ENCODE data around the gene KLRC1.
"Not testable (repeated sequence)": the region's sequence is repeated elsewhere in the genome, so short reads cannot be mapped to it uniquely, and the experiment has no call there.

KLRC1 gene

DNA sequence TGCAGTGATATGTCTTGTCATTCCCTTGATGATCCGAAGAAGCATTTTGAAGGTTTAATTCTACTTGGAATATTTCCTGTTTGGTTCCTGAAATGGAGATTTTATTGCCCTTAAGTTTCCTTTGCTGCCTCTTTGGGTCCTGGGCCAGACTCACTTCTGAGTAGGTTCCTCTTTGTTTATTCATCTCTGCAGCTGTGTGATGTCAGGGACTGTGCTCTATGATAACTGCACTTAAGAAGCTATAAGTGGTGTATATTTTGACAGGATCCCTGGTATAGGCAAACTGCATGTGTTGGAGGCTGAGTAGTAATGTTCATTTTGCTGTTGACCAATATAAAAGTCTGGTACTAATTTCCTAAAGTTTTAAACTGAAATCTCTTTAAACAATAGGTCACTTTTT, 43.8 kb downstream of the KLRC1 start, which contains the start of gene KLRC4:
Gene KLRC4 (minus strand): TSS at position 366 of the 400 bp plus-strand sequence. CDS start 182 bp downstream, at position 184.
- no peak for DNase-seq

DNA sequence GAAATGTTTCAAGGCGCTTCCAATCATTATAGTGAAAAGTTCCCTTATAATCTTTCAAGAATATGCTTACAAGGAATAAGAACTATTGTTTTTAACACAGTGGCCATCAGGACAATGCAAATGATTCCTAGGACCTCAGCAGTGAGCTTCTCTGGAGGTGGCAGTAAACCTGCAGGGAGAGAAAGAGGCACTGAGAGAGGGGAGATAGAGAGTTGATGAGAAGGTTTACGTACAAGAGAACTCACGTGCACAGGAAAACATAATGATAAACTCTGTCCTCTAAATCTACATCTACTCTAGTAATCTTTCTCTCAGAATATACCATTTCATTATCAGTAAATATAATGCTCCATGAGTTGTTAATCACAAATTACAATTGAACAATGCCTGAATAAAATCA, 44.3 kb downstream of the KLRC1 start:
- DNase-seq: no peak

GRCh38 chr12:10406725-10407124, 46.5 kb downstream of the KLRC1 start:
- DNase-seq: no peak

GRCh38 chr12:10405294-10405693, 47.9 kb downstream of the KLRC1 start:
- DNase-seq: no peak

- no peak for DNase-seq
Observed at GRCh38 chr12:10404798-10405197, 48.4 kb downstream of the KLRC1 start.

DNA sequence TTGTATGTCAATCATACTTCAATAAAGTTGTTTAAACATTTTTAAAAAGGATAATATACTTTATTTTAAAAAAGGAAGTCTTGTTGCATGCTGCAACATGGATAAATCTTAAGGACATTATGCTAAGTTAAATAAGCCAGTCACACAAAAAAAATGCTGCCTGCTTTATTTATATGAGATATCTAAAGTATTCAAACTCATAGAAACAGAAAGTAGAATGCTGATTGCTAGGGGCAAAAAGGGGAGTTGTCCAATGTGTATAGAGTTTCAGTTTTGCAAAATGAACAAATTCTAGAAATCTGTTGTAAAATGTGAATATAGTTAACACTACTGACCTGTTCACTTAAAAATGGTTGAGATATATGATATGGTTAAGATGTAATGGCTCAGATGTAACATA, 52.3 kb downstream of the KLRC1 start:
- DNase-seq: no peak

DNA sequence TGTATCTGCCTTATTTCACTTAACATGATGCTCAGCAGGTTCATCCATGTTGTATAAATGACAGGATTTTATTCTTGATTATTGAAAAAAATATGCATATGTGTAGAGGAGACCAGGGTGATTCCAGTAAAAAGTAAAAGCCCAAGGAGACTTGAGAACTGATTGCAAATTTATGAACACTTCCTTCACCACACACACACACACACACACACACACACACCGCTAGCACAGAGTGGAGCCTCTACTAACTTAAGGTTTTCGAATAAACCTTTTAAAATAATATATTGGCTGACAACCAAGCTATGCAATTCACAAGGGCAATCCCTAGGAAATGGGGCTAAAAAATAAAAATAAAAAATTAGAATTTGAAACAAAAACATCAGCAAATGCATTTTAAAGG, 55.0 kb downstream of the KLRC1 start:
- no peak for DNase-seq

- no peak for DNase-seq
Observed at GRCh38 chr12:10397296-10397695, 55.9 kb downstream of the KLRC1 start.

GRCh38 chr12:10396176-10396575, 57.0 kb downstream of the KLRC1 start:
- DNase-seq: not testable (repeated sequence)
